Keratinocyte (primary cell): Measurements from ENCODE around the gene HMGCS2.
"Not testable (repeated sequence)": the region's sequence is repeated elsewhere in the genome, so short reads cannot be mapped to it uniquely, and the experiment has no call there.

Experiments
- CTCF ChIP-seq, 3 experiments: IDR thresholded peaks in 1 of 3; conservative IDR thresholded peaks in 1 of 3; optimal IDR thresholded peaks in 1 of 3; 2 replicates in 2 of 3; 3 replicates in 1 of 3; pipeline versions ENCODE3 to v1.5.1; 2011; ENCODE audit warnings: low read length in 3 of 3, mild to moderate bottlenecking in 3 of 3, moderate library complexity in 2 of 3, control low read depth in 1 of 3, inconsistent platforms in 1 of 3; ENCODE audit not compliant: insufficient read depth in 2 of 3; ENCODE audit errors: extremely low read depth in 1 of 3
- EZH2 ChIP-seq: IDR thresholded peaks from one replicate; pipeline ENCODE4 v1.6.1; 2012; ENCODE audit warnings: inconsistent platforms, mild to moderate bottlenecking, low read length, moderate library complexity

- not testable (repeated sequence) for TF ChIP-seq CTCF (optimal IDR thresholded peaks at IDR 0.05 in 1 of 3, IDR thresholded peaks at IDR 0.05 in 1 of 3, conservative IDR thresholded peaks at IDR 0.05 in 1 of 3; ENCODE audit: extremely low read depth in 1 of 3, insufficient read depth in 2 of 3, low read length in 3 of 3); EZH2
These were observed 57.3 kb downstream of the HMGCS2 start for GRCh38 chr1:119711356-119711803.
